ENCODE data around the gene FAM187B.

- TF ChIP-seq CTCF (IDR thresholded peaks at IDR 0.05; ENCODE audit: low read depth, low read length, missing input control) (no peak), FOXA1 (IDR thresholded peaks at IDR 0.05) (no peak), TAF1 (conservative IDR thresholded peaks at IDR 0.05) (no peak), MAX (IDR thresholded peaks at IDR 0.05) (no peak)
These were observed 23.5 kb downstream of the FAM187B start for GRCh38 chr19:35204799-35205732.

All from liver (tissue), 3 donors.